Activated CD4-positive, alpha-beta T cell treated with anti-CD3 and anti-CD28 coated beads, Interleukin-2, Interleukin-6, amounts not matched to agents 100 ng/mL and 50 ng/mL, durations not matched to agents 16 hours and 8 hours (primary cell): Measurements from ENCODE around the gene ARSK.
A peak's percentile ranks its signal among the peaks of the same experiment; 100 is the strongest.
"Not testable (repeated sequence)": the region's sequence is repeated elsewhere in the genome, so short reads cannot be mapped to it uniquely, and the experiment has no call there.

Experiments
- DNase-seq: peaks from one replicate; pipeline ENCODE4 v3.0.0-alpha.2; 2020

The ARSK gene

DNA sequence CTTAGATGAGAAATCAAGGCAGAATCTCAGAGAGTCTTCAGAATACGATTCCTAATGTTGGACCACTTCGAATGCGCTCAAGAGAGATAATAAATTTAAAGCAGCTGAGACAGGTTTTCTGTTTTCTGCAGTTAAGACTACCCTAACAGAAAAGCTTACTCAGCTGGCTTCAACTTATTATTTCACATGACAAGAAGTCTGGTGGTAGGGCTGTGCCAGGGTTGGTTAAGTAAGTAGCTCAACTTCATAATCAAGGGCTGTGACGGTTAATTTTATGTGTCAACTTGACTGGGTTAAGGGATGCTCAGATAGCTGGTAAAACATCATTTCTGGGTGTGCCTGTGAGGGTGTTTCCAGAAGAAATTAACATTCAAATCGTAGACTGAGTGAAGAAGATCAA, 68.8 kb downstream of the ARSK start:
- no peak for DNase-seq

DNA sequence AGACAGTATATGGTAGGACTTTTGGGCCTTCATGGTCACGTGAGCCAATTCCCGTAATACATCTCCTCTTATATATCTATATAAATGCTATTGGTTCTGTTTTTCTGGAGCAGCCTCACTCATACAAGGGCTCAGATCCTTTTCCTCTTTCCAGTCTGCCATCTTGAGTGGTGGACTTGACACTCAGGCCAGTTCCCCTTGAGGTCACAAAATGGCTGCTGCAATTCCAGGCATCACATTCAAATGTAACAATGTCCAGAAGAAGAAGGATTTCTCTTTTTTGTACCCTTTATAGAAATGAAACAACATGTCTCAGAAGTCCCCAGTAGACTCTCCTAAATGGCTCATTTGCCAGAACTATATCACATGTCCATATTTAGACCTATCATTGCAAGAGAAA, 69.5 kb downstream of the ARSK start:
- DNase-seq, result no peak

DNA sequence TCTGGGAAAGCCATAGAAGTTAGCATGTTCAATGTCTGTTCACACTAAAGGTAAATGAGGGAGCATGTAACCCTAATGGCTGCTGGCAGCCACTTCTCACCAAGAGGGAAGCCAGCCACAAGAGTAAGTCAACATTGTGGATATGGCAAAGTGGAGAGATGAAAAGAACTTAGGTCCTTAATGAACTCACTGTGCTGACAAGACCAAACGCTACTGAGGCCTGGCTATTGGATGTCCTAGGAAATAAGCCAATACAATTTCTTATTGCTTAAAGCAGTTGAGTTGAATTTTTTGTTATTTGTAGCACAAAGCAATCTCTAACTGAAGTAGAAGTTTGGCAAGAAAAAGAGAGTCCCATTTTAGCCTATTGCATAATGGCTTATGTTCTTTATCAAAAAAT, 71.8 kb downstream of the ARSK start:
- DNase-seq, result no peak

DNA sequence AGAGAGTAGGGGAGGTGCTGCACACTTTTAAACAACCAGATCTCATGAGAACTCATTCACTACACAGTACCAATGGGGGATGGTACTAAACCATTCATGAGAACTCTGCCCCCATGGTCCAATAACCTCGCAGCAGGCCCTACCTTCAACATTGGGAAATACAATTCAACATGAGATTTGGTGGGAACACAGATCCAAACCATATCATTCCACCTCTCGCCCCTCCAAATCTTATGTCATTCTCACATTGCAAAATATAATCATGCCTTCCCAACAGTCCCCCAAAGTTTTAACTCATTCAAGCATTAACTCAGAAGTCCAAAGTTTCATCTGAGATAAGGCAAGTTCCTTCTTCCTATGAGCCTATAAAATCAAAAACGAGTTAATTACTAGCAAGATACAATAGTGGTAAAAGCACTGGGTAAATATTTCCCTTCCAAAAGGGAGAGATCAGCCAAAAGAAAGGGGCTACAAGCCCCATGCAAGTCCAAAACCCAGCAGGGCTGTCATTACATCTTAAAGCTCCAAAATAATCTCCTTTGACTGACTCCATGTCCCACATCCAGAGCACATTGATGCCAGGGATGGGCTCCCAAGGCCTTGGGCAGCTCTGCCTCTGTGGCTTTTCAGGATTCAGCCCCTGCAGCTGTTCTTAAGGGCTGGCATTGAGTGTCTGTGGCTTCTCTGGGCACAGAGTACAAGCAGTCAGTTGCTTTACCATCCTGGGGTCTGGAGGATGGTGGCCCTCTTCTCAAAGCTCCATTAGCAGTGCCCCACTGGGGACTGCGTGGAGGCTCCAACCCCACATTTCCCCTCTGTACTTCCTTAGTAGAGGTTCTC, 73.3 kb downstream of the ARSK start:
- DNase-seq, result no peak

DNA sequence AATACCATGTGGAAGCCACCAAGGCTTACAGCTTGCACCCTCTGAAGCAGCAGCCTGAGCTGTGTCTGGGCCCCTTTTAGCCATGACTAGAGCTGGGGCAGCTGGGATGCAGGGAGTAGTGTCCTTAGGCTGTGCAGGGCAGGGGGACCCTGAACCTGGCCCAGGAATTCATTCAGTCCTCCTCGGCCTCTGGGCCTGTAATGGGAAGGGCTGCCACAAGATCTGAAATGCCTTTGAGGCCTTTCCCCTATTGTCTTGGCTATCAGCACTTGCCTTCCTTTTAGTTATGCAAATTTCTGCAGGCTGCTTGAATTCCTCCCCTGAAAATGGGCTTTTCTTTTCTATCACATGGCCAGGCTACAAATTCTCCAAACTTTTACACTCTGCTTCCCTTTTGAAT, 74.0 kb downstream of the ARSK start:
- no peak for DNase-seq

DNA sequence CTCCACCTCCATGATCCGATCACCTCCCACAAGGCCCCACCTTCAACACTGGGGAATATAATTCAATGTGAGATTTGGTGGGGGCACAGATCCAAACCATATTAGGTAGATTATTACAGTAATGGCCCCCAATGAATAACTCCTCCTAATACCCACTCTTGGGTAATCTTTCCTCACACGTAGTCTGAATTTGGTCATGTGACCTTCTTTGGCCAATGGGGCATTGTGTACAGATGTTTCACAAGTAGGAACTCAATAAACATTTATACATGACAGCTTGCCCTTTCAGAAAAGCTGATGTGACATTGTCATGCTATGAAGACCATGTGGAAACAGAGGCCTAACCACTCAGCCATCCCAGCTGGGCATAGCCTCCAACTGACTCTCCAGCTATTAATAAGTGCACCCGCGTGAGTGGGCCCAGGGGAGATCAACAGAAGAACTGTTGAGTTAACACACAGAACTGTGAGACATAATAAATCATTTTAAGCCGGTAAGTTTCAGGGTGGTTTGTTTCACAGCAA, 75.6 kb downstream of the ARSK start:
- DNase-seq, result no peak

DNA sequence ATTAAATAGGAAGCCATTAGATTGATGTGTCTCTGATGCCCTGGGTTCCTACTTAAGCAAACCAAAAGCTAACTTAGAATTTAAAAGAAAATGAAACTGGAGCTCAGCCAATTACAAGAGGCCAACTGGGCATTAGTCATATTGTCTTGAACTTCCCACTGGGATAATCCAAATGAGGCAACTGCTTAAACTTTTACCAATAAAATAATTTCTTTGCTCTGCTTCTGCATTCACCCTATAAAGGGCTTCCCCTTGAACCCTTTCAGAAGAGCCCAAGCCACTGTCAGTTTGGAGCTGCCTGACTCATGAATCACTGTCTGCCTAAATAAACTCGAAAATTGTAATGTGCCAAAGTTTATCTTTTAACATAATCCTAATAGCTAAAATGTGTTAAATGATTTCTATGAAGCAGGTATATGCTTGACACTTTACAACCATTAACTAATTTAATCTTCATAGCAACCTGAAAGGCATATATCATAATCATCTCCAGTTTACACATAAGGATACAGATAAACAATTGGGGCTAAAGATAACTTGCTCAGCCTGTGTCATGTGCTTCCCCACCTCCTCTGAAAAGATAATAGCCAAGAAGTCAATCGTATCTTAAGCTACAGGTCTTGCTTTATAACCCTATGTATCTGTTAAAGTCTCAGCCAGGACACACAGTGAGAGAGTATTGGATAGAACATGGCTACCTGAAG, 76.5 kb downstream of the ARSK start:
- DNase-seq, result no peak

DNA sequence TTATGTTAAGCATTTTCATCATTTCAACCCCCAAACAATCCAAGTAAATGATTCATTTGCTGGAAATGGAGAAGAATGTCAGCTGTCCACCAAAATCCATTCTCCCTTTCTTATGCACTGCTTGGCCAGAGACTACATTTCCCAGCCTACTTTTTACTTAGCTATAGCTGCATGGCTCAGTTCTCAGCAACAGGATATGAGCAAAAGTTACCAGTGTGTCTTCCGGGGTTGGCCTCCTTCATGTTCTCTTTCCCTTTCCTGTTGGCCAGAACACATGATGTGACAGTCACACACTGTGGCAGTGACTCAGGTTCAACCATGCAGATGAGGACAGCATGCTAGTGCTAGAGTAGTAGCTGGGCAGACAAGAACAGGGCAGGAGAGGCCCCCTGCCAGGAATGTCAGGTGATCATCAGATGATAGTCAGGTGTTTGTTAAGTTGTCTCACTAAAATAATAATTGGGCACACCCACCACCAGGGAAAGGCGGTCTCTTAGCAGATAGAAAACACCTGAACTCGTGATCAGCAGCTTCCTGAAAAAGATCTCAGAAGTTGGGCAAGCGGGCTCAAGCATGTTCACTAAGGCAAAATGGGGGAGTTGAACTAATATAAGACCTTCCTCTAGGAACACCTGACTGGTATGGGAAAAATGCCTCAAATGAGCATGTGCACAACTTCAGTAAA, 77.2 kb downstream of the ARSK start:
- peak; percentile 83 for DNase-seq

DNA sequence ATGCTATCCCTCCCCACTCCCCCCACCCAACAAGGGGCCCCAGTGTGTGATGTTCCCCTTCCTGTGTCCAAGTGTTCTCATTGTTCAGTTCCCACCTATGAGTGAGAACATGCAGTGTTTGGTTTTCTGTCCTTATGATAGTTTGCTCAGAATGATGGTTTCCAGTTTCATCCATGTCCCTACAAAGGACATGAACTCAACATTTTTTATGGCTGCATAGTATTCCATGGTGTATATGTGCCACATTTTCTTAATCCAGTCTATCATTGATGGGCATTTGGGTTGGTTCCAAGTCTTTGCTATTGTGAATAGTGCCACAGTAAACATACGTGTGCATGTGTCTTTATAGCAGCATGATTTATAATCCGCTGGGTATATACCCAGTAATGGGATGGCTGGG, 78.0 kb downstream of the ARSK start:
- DNase-seq, result not testable (repeated sequence)

DNA sequence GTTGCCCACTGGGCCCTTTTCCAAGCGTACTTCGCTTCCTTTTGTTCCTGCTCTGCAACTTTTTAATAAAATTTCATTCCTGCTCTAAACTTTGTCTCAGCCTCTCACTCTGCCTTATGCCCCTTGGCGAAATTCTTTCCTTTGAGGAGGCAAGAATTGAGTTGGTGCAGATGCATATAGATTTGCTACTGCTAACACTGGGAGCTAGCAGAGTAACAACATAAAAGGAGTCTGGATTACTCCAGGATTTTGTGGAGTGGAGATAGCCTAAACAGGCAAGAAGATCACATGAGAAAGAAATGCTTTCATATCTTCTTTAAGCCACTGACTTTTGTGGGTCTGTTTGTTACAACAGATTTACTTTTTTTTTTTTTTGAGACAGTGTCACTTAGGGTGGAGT, 78.8 kb downstream of the ARSK start:
- DNase-seq, result no peak

DNA sequence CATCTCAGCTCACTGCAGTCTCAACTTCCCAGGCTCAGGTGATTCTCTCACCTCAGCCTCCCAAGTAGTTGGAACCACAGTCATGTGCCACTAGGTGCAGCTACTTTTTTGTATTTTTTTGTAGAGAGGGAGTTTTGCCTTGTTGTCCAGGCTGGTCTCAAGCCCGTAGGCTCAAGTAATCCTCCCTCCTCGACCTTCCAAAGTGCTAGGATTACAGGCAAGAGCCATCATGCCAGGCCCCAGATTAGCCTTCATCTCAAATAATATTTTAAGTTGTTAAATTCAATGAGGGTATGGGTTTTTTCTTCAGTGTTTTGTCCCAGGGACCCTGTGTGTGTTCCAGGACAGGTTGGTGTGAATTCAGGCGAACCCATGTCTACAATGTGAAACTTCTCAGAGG, 79.2 kb downstream of the ARSK start:
- DNase-seq, result no peak

DNA sequence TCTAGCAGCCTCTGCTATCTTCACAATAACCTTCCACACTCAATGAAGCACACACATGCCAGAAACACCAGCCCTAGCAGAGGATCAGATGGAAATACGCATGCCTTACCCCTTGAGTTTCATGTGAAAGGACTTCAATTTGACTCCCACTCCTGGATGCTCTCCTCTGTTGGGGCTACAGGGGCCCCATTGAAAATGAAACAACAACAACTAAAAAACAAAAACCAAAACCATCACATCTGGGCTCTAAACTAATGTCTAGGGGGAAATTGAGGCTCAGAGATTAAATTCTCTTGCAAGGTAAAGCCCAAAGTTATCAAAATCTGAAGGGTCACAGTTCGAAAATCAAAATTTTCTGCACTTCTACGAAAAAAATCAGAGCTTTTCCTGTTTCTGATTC, 83.7 kb downstream of the ARSK start:
- no peak for DNase-seq

DNA sequence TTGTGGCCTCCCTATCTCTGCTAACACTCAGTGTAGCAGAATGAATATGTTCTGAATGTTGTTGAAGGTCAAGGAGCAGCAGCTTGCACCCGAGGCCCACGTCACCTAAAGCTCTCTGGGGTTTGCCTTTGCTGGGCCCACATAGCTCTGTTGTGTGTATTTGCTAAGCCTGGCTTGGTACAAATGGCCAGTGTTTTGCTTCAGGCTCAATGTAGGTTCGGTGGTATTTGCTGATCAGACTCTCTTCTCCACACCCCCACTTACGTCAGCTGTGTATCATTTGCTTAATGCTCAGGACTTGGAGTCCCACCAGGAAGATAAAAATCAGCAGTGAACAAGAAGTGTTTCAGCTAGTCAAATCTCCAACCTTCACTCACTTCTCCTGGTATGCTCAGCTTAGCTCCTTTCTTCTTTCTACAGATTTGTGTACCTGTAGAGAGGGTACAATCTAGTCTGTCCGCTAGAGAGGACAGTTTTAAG, 86.9 kb downstream of the ARSK start:
- DNase-seq, result no peak

DNA sequence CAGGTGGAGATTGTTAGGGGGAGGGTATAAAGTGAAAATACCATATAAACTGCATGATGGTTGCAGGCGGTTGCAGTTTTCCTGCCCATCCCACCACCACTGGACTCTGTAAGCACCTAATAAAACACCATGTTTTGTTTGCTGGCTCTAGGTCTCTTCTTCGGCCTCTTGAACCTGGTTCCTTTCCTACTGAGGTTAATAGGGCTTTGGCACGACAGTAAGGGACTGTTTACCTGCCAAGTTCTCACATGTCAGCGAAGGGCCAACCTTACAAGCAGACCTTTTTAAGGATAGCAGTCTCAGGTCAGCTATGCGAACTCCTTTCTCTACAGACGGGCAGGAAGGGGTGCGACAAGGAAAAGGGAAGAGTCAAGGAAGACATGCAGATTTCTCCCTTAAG, 88.3 kb downstream of the ARSK start:
- no peak for DNase-seq

DNA sequence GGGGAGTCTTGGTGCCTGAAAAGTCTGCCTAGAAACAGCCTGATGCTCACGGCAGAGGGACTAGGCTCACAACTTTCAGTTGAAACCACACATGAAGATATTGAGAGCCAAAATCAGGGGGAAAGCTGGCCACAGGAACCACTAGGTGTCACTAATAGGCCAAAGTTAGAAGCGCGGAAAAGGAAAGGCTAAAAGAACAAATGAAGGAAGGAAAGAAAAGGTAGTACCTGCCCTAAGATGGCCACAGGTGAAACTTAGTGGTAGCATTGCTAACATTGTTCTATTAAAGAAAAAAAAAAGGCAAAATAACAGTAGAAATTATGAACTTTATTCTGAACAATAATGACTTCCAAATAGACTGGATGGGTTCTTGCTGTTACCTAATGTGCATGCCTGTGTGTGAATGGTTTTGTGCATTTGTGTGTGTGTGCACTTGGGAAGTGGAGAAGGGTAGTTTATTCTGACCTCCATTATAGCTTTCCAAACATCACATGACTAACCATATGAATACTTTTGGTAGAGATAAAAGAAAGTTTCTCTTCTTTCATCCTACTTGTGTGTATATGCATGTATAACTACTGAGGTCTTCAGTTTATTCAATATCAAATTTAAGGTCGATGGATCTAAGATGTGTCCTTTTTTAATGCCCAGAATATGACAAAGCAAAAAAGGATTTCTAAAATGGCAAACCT, 89.6 kb downstream of the ARSK start:
- peak; percentile 77 for DNase-seq

DNA sequence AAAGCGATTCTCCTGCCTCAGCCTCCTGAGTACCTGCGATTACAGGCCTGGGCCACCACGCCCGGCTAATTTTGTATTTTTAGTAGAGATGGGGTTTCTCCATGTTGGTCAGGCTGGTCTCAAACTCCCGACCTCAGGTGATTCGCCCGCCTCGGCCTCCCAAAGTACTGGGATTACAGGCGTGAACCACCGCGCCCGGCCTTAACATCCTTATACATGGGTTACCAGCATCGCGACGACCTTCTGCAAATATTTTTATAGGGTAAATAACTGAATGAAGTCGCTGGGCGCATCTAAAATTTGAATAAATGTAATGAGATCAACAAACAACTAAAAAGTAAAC, 91.3 kb downstream of the ARSK start:
- not testable (repeated sequence) for DNase-seq

DNA sequence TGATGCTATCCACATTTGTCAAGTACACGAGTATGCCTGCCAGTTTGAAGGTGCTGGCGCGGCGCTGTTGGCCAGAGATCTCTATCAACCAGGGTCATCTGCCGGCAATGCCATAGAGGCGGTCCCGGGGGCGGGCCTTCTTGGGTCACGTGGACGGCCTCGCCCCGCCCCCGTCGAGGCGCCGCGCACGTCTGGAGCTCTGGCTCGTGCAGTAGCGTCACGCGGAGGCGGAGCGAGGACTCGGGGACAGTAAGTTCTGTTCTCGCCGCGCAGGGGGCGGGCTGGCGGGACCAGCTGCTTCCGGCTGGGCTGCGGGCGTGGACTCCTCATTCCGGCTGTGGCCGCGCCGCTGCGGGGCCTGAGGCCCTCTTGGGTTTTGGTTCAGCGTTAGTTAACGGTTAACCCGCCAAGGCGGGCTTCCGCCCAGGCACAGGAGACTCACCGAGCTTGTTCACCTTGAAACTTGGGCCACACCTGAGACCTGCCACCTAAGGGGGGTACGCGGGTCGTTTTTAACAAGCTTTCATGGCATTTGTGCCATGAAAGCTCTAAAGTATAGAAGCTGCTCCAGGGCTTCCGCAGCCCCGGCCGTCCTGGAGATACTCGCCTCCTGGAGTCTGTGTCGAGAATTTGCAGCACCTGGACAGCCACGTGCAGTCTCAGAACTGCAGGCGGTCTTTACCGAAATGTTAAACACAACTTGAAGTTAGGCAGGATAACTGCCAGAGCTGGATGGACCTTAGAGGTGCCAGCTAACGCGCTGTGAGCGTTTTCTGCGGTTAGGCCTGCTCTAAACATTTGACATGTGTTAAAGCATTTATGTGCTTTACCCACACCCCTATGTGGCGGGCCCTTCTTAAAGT, 91.9 kb downstream of the ARSK start, which contains the start of gene RFESD:
TSS of gene RFESD (plus strand) at position 209 of the 863 bp plus-strand sequence. CDS start 5,495 bp downstream, outside the sequence.
- DNase-seq, result peak; percentile 98

DNA sequence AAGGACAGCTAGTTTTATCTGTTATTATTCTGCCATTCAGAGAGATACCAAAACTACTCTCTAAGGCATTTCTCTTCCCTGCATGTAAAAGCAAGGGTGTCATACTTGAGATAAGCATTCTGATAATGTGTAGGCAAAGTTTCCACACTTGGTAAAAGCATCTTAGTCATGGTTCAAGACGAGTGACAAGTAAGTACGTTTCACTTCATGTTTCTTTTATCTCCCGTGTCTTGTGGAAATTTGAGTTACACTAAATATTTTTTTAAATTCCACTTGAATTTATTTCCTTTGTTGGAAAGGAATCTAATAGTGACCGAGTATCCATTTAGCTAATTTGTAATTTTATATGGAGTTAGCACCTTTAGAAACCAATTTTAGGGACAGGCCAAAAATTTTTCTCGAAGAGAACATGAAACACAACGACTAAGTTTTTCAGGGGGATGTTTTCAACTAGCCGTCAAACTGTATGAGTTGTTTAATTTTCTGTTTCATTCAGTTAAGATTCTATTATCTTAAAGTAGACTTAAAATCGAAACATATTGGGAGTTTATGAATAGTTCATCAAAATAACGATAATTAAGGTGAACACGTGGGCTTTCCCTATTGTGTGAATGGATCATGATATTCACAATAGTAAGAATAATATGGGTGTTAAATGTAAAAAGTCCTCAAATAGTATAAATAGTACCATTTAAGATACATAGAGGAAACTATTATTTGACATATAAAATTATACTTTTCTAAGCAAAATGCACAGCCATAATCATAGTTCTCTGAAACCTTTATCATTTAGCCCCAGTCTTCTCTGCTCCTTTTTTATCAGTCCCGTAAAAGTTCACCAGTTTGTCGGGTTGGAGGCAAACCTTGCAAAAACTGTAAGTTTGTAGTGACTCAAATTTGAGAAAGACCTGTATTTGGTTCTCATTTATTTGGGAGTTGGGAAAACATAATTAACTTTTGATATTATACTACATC, 93.3 kb downstream of the ARSK start:
- DNase-seq, result peak; percentile 56

DNA sequence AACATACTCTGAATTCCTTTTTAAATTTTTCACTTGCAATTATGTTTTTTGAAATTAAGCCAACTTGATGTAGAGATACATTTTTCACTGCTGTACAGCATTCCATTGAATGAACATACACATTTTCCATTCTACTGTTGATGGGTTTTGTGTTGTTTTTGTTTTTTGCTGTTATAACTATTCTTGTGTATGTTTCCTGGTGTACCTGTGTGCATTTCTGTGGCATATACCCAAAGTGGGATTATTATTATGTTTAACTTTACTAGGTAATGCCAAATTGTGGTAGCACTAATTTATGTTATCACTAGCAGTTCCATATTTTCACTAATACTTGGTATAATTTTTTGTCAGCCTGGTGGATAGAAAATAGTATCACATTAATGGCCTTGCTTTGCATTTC, 94.4 kb downstream of the ARSK start:
- DNase-seq, result no peak

DNA sequence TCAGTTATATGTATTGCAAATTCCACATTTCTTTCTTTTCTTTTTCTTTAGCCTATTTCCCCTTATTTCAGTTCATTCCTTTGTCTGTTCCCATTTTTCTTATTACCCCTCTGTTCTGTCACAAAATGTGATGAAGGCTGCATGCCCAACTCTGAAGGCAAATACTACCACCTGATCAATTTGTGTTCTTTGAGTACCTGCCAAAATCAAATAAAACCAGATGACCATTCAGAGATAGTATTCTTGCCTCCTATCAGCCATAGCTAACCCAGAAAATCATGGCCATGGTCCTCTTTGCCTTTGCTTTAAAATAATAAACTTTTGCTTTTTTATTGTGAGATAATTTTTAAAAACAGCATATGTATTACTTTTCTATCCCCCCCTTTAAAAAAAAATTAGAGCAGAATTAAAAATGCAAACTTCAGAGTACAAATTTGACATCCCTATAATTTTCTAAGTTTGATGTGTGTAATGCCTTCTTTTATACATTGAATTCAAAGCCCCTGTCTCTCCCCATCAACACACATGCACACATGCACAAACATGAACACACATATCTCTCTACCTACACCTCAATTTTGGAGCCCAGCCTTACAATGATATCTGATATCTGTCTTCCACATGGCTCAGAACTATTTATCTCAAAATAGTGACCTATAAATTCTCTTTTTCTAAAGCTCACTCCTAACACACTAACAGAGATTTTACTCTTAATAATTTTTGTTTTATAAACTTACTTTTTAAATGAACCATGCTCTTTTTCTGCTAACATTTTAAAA, 95.1 kb downstream of the ARSK start:
- no peak for DNase-seq
